HG02759 (cell line): Measurements from ENCODE around the gene ANKRD9.

Experiments used
- ATAC-seq: cut with Tn5 transposase; IDR thresholded peaks from one replicate; pipeline ENCODE4 v1.9.1; 2021; ENCODE audit warnings: mild to moderate bottlenecking, moderate library complexity; ENCODE audit not compliant: unreplicated experiment

ANKRD9 gene

DNA sequence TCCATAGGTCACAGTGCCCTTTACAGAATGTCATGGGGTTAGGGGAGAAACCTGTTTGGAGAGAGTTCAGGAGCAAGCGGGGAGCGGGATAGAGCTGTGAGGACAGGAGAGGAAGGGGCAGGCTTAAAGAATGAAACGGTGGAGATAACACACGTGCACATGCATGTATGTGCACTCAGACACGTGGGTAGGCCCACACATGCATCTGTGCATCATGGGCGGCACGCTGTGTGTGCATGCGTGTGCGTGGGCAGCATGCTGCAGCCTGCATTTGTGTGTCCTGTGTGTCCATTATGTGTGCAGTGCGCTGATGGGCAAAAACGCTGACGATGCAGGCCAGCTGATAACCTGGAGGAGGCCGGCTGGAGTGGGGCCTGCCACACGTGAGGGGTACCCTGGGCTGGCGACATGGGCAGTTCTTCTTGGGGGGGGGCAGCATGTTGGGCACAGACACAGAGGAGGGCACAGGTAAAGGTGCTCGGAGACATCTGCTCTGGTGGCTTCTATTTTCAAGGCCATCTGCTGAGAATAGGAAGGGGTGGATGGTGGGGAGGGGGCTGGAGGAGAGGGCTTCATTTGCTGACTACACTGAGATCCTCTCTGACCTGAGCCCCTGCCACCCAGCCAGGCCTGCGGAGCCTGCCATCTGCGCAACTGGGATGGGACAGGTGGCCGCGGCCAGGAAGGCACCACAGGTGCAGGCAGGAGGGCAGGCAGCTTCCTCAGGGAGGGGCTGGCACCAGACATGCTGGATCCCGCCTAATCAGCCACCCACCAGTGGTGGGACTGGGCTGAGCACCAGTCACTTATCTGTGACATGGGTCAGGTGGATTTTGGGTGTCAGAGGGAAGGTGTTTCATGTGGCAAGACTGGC, 4.6 kb upstream of the ANKRD9 start:
- no peak for ATAC-seq

DNA sequence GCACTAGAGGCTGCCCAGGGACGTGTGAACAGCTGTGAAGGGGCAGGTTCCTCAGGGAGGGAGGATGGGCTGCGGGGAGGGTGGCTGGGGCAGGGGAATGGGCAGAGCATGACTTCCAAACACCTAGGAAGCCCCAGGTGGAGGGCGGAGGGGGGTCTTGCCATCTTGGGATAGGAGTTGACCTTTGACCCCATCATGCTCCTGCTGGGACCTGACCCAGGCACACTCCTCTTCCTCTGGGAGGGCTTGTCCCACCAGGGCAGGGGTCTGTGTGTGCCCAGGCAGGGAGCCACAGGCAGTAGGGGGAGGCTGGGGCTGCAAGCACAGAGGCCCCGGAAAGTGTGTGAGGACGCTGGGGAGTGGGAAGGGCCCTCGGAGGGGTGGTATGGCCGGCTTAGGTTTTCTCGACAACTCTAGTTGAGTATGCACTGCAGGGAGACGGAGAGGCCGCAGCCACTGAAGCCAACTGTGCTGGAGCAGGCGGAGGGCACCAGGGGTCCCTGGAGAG, 3.3 kb upstream of the ANKRD9 start:
- no peak for ATAC-seq

DNA sequence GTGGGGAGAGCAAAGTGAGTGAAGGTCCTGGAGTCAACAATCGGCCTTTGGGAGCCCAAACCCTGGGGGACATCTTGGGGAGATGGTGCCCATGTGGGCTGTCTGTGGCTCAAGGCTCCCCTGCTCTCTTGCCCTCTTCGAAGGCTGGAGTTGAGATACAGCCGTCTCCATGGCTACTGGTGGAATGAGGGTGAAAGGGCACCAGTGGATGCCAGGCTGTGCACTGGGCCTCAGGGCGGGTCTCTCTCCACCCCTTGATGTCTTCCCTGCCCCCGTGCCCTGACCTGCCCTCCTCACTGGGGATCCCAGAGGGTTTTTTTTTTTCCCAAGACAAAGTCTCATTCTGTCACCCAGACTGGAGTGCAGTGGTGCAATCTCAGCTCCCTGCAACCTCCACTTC, 2.0 kb upstream of the ANKRD9 start:
- ATAC-seq: no peak

DNA sequence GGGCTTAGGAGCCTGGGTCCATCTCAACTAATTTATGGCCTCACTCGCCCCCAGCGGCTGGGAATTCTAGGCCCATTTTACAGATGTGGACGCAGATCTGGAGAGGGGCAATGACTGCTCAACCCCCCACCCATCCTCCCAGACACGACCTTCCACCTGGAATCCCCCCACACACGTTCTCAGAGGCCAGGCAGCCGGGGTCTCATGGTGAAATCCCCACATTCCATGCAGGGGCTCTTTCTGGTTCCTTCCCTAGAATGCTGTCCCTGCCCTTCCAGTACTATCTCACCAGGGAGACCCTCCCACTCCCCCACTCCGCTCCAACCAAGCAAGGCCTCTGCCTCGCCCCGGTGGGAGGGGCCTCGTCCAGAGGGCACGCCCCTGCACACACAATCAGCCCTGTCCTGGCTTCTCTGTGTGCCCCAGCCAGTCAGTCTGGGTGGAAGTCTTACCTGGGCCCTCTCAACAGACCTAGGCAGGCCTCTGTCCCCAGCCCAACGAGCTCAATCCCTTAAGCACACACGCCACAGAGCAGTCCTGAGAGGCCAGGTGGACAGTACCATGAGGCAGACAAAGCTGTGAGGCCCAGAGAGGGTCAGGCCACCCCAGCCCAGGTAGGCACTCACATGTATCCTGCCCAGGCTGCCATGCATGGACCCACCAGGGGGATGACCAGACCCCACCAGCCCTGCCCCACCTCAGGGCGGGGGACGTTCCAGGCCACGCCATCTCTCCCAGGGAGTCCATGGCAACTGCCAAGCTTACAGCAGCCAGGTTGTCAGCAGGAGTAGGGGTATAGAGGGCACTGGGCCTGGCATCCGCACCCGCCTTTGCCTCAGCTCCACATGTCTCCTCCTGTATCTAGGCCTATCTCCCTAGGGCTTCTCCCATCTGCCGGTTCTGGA, 1.3 kb upstream of the ANKRD9 start:
- ATAC-seq: no peak

- no peak for ATAC-seq
Measured at GRCh38 chr14:102508774-102509745, 516 bp downstream of the ANKRD9 start.

DNA sequence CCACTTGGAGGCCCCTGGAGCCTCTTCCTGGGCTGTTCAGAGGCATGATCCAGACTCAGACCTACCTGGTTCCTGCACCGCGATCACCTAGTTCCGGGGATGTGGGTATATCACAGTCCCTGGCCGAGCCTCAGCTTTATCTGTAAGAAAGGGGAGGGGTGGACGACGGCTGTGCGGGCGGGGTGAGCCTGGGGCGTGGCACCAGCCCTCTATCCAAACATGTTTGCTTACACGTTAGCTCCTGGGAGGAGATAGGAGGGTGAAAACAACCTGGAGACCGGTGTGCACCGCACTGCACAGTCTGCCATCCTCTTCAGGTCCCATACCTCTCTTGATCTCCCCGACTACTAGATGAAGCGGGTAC, 1.2 kb downstream of the ANKRD9 start:
- ATAC-seq: no peak

DNA sequence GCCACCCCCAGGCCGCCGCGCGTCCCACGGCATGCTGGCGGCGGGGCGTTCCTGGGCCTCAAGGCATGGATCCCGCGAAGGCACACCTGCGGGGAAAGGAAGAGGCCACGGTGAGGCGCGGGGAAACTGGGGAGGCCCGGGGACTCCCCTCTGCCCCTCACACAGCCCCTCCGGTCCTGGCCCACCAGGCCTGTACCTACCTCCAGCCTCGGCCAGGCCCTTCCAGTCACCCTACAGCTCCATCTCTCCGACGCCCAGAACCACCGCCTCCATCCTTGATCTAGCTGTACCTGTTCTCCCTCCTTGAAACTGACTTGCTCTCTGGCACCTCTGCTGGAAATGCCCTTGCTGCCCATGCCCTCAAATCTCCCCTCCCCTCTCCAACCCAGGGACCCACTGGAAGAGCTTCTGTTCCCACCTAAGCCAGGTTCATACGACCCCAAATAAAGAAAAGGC, 1.7 kb downstream of the ANKRD9 start:
- ATAC-seq: no peak

GRCh38 chr14:102507081-102507856, 2.3 kb downstream of the ANKRD9 start:
- ATAC-seq: no peak

DNA sequence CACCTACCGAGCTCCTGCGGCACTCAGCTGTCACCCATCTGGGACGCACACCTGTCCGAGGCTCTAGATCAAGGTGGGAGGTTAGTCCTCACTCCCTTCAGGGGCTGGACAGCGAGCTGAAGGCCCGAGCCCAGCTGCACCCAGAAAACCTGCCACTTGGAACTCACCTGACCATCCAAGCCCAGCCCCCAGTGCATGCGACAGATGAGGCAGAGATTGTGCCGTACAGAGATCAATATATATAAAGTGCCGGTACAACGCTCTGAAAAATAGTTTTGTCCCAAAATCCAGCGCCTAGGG, 3.0 kb downstream of the ANKRD9 start:
- no peak for ATAC-seq

GRCh38 chr14:102505775-102506625, 3.6 kb downstream of the ANKRD9 start:
- ATAC-seq: no peak

DNA sequence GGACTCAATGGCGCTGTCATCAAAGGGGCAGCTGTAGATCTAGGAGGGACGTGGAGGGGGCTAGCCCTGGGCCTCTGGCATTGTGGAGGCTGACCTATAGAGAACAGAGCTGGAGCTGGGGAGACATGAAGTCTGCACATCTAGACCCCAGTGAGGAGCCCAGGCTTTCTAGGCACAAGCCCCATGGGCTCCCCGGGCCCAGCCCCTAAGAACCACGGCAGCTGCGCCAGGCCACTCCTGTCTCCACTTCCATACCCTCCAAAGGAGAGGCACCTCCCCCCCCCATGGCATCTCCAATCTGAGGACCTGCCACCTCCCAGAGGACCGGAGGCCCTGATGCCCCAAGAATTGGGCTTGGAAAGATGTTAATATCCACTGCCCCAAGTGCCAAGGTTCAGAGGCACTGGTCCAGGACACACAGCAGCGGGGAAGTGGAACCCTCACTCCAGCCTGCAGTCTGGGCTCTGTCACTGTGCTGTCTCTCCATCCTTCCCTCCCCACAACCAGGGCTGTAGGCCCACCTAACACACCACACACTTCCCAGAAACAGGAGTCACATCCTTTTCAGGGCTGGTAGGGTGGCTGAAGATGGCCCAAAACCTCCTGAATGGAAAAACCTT, 4.5 kb downstream of the ANKRD9 start:
- ATAC-seq: no peak

DNA sequence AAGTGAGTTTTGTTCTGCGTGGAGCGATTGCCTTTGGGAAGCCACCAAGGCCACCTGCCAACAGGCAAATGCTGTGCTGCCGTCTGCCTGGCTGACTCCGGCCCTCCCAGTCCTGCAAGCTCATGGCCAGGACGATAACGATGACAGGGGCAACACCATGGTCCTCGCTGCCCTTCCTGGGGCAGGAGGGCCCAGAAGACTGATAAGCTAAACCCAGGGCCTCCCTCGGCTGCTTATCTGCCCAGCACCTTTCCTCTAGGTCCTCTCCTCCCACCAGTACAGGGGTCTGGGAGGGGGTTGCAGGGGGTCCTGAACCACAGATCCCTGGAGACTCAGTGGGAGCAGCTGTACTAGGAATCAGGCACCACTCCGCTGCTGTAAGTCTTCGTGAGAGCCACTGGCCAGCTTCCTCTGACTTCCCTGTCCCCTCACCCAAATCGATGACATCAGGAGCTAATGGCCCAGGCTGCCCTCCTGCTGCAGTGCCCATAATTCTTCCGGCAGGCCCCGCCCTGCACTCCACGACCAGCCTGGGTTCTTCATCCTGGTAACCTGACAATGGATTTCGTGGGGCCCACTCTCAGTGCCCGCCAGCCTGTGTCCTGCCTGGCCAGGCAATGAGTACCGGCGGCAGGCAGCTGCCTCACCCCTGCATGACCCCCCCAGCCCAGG, 5.1 kb downstream of the ANKRD9 start:
- no peak for ATAC-seq

GRCh38 chr14:102503641-102504327, 5.8 kb downstream of the ANKRD9 start:
- no peak for ATAC-seq

GRCh38 chr14:102502571-102502970, 7.0 kb downstream of the ANKRD9 start:
- ATAC-seq: no peak

- ATAC-seq: no peak
Measured at GRCh38 chr14:102501751-102502315, 7.7 kb downstream of the ANKRD9 start.

- ATAC-seq: no peak
Measured at GRCh38 chr14:102500713-102501112, 8.9 kb downstream of the ANKRD9 start.

DNA sequence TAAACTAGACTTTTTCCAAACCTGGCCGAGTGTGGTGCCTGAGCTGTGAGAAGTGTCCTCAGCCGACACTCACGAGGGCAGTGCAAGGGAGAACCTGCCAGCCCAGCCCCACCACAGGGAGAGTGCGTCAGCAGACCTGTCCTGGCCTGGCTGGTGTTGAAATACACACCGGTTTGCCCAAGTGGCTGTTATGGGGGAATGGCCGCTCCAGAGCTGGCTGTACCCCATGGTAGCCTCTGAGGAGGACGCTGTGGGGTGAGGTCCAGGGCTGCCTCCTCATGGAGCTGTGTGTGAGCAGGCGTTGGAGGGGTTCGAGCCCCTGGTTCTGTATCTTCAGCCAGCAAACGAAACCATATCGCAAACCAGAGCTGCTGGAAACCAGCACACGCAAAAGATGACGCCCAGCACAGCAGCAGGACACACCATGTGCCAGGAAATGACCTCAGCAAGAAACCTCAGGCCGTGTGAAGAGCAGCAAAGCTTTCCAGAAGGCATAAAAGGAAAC, 9.4 kb downstream of the ANKRD9 start:
- no peak for ATAC-seq
